Stimulated activated CD4-positive, alpha-beta T cell treated with anti-CD3 and anti-CD28 coated beads, Interleukin-2, amount 100 ng/mL, for 48 hours (primary cell): ENCODE measurements around the gene CYP1B1.
"Not testable (repeated sequence)": the region's sequence is repeated elsewhere in the genome, so short reads cannot be mapped to it uniquely, and the experiment has no call there.

Experiments
- DNase-seq, 2 donors: peaks; one replicate each; pipeline ENCODE4 v3.0.0-alpha.2; 2020

The CYP1B1 gene

GRCh38 chr2:38098421-38099098 lies 22.6 kb upstream of the CYP1B1 start:
- no peak for DNase-seq

- DNase-seq, result no peak
Measured at GRCh38 chr2:38097988-38098385, 22.0 kb upstream of the CYP1B1 start.

- DNase-seq, result no peak
Measured at GRCh38 chr2:38097258-38097987, 21.5 kb upstream of the CYP1B1 start.

GRCh38 chr2:38095996-38096861 lies 20.3 kb upstream of the CYP1B1 start:
- no peak for DNase-seq

- DNase-seq, result no peak
Measured at GRCh38 chr2:38095079-38095995, 19.4 kb upstream of the CYP1B1 start.

- DNase-seq, result no peak
Measured at GRCh38 chr2:38093527-38094165, 17.7 kb upstream of the CYP1B1 start.

- DNase-seq, result no peak
Measured at GRCh38 chr2:38092196-38092902, 16.4 kb upstream of the CYP1B1 start.

- DNase-seq, result no peak
Measured at GRCh38 chr2:38091760-38092159, 15.8 kb upstream of the CYP1B1 start.

GRCh38 chr2:38090928-38091327 lies 15.0 kb upstream of the CYP1B1 start:
- no peak for DNase-seq

- not testable (repeated sequence) for DNase-seq
Measured at GRCh38 chr2:38090212-38090611, 14.3 kb upstream of the CYP1B1 start.

GRCh38 chr2:38085998-38086698 lies 10.2 kb upstream of the CYP1B1 start:
- DNase-seq, result not testable (repeated sequence)

- DNase-seq, result not testable (repeated sequence)
Measured at GRCh38 chr2:38084556-38084955, 8.6 kb upstream of the CYP1B1 start.

- not testable (repeated sequence) for DNase-seq
Measured at GRCh38 chr2:38082727-38083126, 6.8 kb upstream of the CYP1B1 start.

GRCh38 chr2:38080346-38080745 lies 4.4 kb upstream of the CYP1B1 start:
- no peak for DNase-seq

GRCh38 chr2:38079116-38080052 lies 3.4 kb upstream of the CYP1B1 start:
- DNase-seq, result no peak

- DNase-seq, result no peak
Measured at GRCh38 chr2:38077431-38077769, 1.4 kb upstream of the CYP1B1 start.

GRCh38 chr2:38076710-38077430 lies 919 bp upstream of the CYP1B1 start:
- peak; percentile 59 to 75 for DNase-seq

GRCh38 chr2:38076152-38076709 lies 280 bp upstream of the CYP1B1 start:
- peak; percentile 48 to 50 for DNase-seq
